ENCODE measurements around the gene PROM1. TPM values are rescaled to one million over a fixed set of nuclear protein-coding genes. Genes with fewer than 3 reads are reported as not detected.

Gene PROM1
- total and polyA plus RNA-seq, 7 donors = 0.16 to 1.5 (median 0.84) TPM

GRCh38 chr4:15921592-15921932, 162.3 kb downstream of the PROM1 start:
- no peaks in the 10 kb centered on the region for H3K4me1 ChIP-seq
- no peak overlapping the region for H3K4me3 ChIP-seq
- 92 to 100% (median 95%) methylated on average over 1 of the region's 1 CpG for whole genome bisulfite sequencing, 3 donors
- H3K9me3 ChIP-seq = no peaks in the 10 kb centered on the region
- no peak for TF ChIP-seq CTCF (IDR thresholded peaks at IDR 0.05)
- no peak for DNase-seq
- ATAC-seq = no peak
- H3K36me3 ChIP-seq (ENCODE audit: insufficient read depth in 1 of 2, low read depth in 1 of 2) = no peaks in the 10 kb centered on the region
- intact Hi-C loops (cut with DNase I) = no loop called here
- peaks cover 0 to 4% (median 0%) of the 10 kb centered on the region in 3 donors for H3K27me3 ChIP-seq (ENCODE audit: insufficient read depth in 3 of 3, low read length in 2 of 3)
- H3K27ac ChIP-seq = no peak overlapping the region

GRCh38 chr4:15920723-15921591, 162.9 kb downstream of the PROM1 start:
- no peak for TF ChIP-seq CTCF (IDR thresholded peaks at IDR 0.05)
- intact Hi-C loops (cut with DNase I) = no loop called here
- Histone ChIP-seq H3K9me3 (no peaks in the 10 kb centered on the region), H3K4me3 (no peak overlapping the region), H3K27ac (no peak overlapping the region), H3K36me3 (ENCODE audit: insufficient read depth in 1 of 2, low read depth in 1 of 2) (no peaks in the 10 kb centered on the region), H3K27me3 (ENCODE audit: insufficient read depth in 3 of 3, low read length in 2 of 3) (peaks cover 0 to 4% (median 0%) of the 10 kb centered on the region in 3 donors), H3K4me1 (no peaks in the 10 kb centered on the region)
- DNase-seq = peak in 1 of 2 donors; percentile 72
- ATAC-seq = peak; percentile 32 to 78 (median 68)
- 53 to 61% (median 57%) methylated on average over 4 of the region's 4 CpGs for WGBS, 3 donors

GRCh38 chr4:15918484-15919129, 165.2 kb downstream of the PROM1 start:
- WGBS, 3 donors = 65 to 72% (median 69%) methylated on average over 4 of the region's 4 CpGs
- ATAC-seq (no peak), DNase-seq (no peak)
- H3K36me3 ChIP-seq (ENCODE audit: insufficient read depth in 1 of 2, low read depth in 1 of 2) = no peaks in the 10 kb centered on the region
- H3K9me3 ChIP-seq = no peaks in the 10 kb centered on the region
- peaks cover 0 to 4% (median 0%) of the 10 kb centered on the region in 3 donors for H3K27me3 ChIP-seq (ENCODE audit: insufficient read depth in 3 of 3, low read length in 2 of 3)
- H3K27ac ChIP-seq = no peak overlapping the region
- H3K4me1 ChIP-seq = no peaks in the 10 kb centered on the region
- TF ChIP-seq CTCF (IDR thresholded peaks at IDR 0.05) = no peak
- no peak overlapping the region for H3K4me3 ChIP-seq
- intact Hi-C loops (cut with DNase I) = no loop called here

Other genes starting within 250 kb of the PROM1 start
- not detected for gene FGFBP1, start 145.3 kb downstream of the PROM1 start, total RNA-seq
- under 1 TPM in 1 of 3 donors, not detected in 2; 0.08 TPM for gene FGFBP1, start 145.3 kb downstream of the PROM1 start, polyA plus RNA-seq
- 1 to 10 TPM in 2 of 4 donors, under 1 TPM in 2; 0.37 to 1.4 (median 0.79) TPM for gene FGFBP2, start 120.8 kb downstream of the PROM1 start, total RNA-seq
- gene FGFBP2, start 120.8 kb downstream of the PROM1 start, polyA plus RNA-seq = under 1 TPM; 0.18 to 0.27 (median 0.21) TPM
- gene TAPT1, start 142.4 kb upstream of the PROM1 start, total RNA-seq = 10 to 100 TPM; 43.6 to 70.5 (median 53.2) TPM
- 100 to 1,000 TPM in 1 of 3 donors, 10 to 100 TPM in 2; 14.2 to 101 (median 27.4) TPM for gene TAPT1, start 142.4 kb upstream of the PROM1 start, polyA plus RNA-seq